IPS-11a (cell line): ENCODE measurements around the gene QSER1.

Experiments
- H3K4me3 ChIP-seq: one replicate; pipeline ENCODE4 v1.5.1; 2013; ENCODE audit warnings: low read depth, low read length, control low read depth

Gene QSER1

DNA sequence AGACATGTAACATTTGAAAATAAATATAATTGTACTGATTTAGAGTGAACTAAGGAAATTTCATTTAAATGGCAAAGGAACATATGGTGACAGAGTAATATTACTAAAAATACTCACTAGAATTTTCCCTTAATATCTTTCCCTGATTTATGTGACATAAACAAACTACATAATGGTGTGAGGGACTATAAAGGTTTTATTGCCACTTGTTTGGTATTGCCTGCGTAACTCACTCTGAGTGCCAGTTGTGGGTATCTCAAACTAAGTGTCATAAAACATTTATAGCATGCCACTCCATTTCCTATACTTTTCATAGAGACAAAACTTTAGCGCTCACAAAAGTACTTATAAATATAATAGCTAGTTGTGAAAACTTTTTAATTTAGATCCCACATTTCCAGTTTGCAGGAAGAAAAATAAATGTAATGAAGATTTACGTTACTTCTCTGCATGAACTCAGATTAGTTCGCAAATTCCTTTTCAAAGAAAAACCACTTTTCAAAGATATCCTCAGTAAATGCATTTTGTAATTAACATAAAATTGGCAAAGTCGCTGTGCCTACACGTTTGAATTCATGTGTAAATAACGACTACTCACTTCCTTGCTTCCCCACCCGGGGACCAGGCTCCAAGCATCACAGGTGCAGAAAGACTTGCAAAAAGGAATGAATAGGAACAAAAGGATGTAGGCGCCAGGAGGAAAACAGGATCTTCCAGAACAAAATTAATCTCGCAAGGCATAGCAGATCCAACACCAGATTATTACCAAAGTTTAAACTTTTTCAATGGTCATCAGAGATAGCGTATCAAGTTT, 1.6 kb upstream of the QSER1 start:
- H3K4me3 ChIP-seq, result peak overlapping the region; percentile 74

DNA sequence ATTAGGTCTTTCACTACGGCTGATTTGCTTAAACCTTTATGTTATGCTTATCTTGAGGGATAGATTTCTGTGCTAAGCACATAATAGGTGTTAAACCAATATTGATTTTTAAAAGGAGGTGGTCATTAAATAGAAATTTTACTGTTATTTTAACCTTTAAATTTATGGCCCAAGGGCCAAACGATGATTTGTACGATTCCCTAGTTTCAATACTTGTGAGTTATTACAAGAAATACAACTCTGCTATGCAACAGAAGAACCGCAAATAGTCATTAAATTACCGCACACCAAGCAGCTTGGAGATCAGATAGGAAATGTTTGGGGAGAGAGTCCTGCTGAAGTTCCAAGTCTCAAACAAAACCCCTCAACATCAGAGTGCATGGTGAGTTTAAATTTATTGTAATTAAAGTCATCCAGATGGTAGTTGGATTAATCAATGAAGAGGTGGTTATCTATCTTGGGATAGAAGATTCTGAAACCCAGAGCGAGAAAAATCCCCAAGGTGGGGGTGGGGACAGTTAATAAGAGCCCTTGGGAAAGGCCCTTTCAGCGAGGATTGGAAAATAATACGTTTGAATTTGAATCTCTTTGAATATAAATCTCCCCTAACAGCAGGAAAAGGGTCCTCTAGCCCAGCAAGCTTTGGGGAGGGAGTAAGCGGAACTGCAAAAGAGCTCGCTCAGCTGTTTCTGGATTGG, 805 bp upstream of the QSER1 start:
- H3K4me3 ChIP-seq, result peak overlapping the region; percentile 74

DNA sequence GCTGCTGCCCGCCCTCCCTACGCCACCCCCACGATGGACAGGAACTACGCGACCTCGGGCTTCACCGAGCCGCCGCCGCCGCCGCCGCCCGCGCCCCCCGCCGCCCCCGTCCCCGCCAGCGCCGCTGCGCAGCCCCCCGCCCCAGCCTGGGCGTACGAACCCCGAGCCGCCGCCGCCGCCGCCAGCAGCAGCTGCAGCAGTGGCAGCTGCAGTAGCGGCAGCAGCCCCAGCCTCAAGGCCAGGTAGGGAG, 407 bp downstream of the QSER1 start:
- peak overlapping the region; percentile 82 for H3K4me3 ChIP-seq

DNA sequence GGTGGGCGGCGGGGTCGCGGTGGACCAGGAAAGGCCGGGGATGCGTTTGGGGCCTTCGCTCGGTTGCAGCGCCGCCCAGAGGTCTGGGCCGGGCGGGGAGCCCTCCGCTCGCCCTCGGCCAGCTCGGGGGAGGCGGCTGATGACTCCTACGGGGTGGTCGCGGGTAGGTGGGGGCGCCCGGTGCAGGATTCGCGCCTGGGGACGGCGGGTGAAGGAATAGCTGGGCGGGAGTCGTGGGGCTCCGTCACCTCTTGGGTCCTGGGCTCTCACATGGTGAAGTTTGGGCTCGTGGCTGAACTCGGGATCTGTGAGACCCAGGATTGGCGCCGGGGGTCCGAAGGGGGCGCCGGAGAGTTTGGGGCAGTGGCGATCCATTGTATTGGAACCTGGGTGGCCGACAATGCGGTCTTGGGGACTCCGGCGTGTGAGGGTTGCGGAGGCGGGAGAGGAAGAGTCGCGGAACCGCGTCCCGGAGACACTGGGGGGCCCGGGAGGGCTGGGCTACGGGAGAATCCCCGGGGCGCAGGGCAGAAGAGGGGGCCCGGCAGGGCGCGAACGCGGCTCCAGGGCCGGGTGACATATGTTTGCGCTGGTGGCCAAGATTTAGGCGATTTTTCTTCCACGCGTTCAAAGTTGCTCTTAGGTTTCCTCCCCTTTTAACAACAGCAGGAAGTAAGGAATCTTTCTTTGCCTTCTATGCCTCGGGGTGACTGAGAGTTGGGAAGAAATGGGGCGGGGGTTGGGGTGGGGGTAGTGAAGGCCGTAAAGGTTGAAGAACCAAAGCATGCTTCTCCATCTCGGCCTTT, 935 bp downstream of the QSER1 start:
- H3K4me3 ChIP-seq, result peak overlapping the region; percentile 82

DNA sequence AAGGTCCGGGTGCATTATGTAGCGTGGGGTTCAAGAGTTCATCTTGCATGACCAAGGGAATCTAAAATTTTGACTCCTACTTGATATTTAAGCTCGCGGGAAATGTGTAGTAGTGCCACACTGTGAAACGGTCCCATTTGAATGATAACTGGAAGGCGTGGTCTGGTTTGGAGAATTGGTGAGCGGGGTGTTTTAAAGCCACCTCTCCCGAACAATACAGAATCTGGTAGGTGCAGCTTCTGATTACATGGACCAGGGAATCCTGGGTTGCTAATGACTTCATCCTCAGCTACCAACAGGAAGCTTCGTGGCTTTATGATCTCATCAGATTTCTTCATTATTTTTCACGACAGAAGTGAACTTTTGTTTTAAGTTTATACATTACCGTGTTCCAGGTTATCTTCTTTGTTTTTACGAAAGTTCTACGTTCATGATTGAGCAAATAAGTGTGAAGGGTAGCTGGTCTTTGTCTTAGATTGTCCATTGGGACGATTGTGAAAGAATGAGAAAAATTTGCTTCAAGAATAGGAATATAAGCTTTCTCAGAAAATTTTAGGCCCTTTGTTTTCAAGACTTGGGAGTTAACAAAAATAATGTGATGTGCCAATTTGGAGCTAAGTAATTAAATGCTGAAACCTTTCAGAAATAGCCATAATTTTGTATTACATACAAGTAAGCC, 1.7 kb downstream of the QSER1 start:
- H3K4me3 ChIP-seq, result peak overlapping the region; percentile 82

DNA sequence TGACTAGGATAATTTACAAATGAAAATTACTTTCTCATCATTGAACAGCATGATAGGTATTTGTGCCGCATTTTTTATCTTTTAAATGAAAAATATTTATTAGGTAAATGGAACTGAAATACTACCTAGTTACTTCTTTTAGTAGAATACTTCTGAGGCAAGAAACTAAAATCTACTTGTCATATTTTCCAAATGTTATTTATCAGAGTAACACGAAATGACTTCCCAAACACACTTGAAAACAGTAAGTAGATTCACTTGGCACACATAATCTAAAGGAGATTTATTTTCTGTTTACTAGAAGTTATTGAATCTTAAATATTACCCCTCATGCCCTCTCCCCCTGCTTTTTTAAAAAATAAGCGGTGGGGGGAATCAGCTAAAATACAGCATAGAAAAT, 2.3 kb downstream of the QSER1 start:
- H3K4me3 ChIP-seq, result peak overlapping the region; percentile 82

DNA sequence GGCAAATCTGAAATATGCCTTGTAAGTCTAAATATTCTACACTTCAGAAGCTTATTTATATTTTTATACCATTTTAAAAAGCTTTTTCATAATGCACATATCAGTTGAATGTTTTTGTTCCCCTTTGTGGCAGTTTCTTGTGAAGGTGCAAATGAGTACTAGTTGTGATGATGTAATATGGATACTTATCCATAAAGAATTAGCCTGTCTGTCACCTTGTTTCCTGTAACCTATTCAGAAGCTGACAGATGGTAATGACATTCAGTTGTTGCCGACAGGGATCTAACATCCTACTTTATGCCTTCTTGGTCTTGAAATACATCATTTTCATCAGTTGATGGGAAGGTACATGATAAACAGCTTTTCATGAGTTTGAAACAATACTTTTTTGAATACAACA, 2.9 kb downstream of the QSER1 start:
- no peak overlapping the region for H3K4me3 ChIP-seq

DNA sequence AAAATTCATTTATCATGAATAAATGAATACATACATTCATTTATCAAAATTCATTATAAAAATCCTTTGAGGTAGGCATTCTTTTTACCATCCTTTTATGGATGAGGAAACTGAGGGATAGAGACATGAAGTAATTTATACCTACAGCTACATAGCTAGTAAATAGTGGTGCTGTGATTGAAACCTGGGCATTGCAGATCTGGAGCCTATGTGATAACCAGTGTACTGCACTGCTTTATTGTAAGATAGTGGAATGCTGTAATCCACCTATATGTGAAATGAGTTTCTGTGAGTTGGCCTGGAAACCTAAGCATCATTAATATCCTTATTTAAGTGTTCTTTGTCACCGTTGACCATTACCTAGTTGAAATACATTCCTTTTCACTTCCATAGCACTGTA, 4.5 kb downstream of the QSER1 start:
- H3K4me3 ChIP-seq, result no peak overlapping the region

DNA sequence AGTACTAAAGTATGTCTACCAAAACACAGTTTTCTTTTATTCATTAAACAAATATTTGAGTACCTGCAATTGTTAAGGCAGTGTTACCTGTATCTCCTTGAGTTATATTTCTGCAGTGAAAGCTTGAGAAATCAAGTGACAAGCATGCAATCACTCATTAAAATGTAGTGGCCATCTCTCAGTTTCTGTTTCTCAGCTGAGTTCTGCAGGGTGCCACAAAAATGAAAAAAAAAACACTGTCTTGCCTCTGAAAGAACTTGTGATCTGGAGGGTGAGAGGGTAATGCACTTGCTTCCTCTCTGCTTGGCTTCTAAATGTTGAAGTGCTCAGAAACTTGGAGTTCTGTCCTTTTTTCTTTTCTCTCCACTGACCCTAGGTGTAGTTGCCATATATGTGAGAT, 6.8 kb downstream of the QSER1 start:
- no peak overlapping the region for H3K4me3 ChIP-seq

DNA sequence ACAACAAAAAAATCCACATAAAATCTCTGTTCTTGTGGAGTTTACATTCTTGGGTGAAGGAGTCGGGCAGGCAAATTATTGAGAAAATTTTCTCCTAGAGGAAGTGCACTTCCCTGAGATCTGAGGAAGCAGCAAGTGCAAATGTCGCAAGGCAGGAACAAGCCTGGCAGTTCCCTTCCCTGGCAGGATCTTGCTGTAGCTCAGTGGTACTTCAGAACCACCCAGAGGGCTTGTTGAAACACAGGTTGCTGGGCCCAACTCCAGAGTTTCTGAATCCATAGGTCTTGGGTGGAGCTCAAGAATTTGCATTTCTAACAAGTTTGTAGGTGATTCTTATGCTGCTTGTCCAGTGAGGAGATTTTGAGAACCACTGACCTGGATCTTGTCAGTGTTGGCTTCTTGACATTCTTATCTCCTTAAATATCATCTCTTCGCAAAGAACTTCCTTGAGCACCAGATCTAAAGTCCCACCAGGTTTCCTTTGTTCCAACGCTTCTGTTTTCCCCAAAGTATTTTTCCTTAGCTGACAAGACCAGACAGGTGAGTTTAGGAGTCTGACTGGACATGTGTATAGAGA, 9.6 kb downstream of the QSER1 start:
- H3K4me3 ChIP-seq, result no peak overlapping the region

DNA sequence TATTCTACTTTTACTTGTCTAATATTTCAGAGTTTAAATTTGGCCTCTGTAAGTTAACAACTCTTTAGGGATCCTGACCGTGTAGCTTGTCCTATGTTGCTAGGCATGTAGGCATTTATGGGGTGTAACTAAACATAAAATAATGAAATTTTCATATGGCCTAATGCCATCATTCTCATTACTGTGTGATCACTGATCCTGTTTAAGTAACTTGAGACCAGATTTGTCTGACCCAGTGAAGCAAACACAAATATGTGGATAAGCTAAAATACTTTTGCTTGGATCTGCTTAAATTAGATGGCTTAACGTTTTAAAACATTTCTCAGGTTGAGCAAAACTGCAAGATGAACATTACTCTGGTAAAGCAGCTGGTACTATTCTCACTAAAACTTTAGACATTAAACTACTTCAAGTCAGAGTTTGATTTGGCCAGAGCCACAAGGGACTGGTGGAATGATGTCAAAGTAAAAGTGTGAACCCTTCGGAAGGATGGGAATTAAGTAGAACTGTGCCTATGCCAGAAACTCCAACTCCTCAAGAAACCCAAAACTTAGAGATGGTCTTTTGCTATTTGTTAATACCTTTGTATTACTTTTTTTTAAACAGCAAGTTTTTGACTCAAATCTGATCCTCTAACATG, 12.5 kb downstream of the QSER1 start:
- no peak overlapping the region for H3K4me3 ChIP-seq

DNA sequence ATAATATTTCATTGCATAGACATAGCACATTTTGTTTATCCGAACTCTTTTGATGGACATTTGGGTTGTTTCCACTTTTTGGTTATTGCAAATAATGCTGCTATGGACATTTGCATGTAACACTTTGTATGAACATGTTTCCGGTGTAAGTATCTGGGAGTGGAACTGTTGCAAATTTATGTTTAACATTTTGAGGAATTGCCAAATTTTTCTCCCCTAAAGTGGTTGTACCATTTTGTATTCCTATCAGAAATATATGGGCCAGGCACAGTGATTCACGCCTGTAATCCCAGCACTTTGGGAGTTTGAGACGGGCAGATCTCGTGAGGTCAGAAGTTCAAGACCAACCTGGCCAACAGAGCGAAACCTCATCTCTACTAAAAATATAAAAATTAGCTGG, 16.0 kb downstream of the QSER1 start:
- H3K4me3 ChIP-seq, result no peak overlapping the region

DNA sequence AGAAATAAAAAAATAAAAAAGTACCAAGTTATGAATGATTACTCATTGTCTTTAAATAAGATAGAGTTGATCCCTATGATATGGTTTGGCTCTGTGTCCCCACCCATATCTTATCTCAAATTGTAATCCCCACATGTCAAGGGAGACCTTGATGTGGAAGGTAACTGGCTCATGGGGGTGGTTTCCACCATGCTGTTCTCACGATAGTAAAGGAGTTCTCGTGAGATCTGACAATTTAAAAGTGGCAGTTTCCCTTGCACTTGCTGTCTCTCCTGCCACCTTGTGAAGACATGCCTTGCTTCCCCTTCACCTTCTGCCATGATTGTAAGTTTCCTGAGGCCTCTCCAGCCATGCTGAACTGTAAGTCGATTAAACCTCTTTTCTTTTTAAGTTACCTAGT, 18.8 kb downstream of the QSER1 start:
- no peak overlapping the region for H3K4me3 ChIP-seq

DNA sequence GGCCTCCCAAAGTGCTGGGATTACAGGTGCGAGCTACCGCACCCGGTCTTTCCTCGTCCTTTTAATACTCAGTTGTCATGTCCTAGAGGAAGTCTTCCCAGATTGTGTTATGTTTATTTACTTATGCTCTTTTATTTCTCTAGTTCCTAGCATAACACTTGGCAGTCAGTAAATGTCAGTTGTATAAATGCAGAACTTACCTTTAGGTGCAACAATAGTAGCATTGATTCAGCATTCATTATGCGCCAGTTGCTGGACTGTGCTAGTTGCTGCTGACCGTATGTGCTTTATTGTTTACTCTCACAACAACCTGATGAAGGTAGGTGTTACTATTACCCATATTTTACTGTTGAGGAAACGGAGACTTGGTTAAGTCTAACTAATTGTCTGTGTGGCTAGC, 20.8 kb downstream of the QSER1 start:
- no peak overlapping the region for H3K4me3 ChIP-seq

DNA sequence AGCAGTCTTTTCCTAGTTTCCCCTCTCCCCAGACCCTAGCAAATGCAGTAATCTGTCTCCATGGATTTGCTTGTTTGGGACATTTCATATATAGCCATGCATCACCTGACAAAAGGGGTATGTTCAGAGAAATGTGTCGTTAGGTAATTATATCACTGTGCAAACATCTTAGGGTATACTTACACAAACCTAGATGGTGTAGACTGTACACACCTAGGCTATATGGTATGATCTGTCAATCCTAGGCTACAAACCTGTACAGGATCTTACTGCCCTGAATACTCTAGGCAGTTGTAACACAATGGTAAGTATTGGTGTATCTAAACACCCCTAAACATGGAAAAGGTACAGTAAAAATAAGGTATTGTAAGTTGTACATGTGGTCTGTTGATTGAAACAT, 23.8 kb downstream of the QSER1 start:
- H3K4me3 ChIP-seq, result no peak overlapping the region

DNA sequence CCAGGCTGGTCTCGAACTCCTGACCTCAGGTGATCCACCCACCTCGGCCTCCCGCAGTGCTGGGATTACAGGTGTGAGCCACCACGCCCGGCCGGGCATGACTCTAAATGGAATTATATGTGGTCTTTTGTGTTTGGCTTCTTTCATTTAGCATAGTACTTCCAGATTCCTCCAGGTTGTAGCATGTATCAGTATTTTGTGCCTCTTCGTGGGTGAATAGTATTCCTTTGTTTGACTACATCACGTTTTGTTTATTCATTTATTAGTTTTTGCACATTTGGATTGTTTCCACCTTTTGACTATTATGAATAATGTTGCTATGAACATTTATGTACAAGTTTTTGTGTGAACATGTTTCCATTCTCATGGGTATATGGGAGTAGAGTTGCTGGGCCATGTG, 24.4 kb downstream of the QSER1 start:
- H3K4me3 ChIP-seq, result no peak overlapping the region

DNA sequence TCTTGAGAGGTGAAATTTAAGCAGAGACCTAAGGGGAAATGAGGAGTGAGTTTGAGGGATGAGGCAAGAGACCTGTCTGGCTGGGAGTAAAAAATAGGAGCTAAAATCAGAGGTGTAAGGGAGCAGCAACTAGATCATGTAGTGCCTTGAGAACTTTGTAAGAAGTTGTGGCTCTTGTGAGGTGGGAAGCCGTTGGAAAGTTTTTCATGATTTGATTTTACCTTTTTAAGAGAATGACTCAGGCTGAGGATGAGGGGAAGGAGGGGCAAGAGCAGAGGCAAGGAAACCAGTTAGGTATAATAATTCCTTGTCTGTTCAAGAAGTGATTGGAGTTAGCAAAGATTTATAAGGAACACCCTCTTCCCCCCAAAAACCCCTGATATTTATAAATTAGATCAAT, 25.8 kb downstream of the QSER1 start:
- H3K4me3 ChIP-seq, result no peak overlapping the region

DNA sequence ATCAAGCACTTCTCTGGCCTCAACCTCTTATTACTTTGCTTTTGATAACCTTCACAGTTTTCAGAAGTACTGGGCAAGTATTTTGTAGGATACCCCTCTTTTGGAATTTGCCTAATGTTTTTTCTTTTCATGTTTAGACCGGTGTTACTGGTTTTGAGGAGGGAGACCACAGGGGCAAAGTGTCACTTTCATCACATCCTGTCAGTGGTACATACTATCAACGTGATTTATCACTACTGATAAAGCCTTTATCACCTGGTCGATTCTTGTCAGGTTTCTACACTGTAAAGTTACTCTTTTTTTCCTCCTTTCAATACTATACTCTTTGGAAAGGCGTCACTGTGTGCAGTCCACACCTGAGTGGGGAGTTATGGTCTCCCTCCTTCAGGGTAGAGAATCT, 26.7 kb downstream of the QSER1 start:
- H3K4me3 ChIP-seq, result no peak overlapping the region

DNA sequence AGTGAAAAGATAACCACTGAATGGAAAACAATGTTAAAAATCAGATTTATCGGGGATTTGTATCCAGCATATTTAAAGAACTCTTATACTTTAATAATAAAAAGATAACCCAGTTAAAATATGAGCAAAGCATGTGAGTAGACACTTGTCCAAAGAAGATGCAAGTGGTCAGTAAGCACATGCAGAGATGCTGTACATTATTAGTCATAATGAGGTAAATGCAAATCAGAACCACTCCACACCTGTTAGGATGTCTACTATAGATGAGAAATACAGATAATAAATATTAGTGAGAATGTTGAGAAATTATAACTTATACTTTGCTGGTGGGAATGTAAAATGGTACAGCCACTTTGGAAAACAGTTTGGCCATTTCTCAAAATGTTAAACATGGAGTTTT, 28.0 kb downstream of the QSER1 start:
- no peak overlapping the region for H3K4me3 ChIP-seq

DNA sequence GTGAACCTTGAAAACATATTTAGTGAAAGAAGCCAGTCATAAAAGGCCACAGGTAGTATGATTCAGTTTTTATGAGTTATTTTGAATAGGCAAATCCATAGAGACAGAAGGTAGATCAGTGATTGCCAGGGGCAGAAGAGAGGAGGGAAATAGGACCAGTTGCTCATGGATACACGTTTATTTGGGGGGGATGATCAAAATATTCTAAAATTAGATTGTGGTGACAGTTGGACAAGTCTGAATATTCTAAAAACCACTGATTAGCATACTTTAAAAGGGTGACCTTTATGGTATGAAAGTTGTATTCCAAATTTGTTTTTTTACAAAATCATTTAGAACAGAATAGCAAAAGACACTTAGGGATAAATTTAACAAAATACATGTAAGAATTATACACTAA, 28.6 kb downstream of the QSER1 start:
- H3K4me3 ChIP-seq, result no peak overlapping the region

DNA sequence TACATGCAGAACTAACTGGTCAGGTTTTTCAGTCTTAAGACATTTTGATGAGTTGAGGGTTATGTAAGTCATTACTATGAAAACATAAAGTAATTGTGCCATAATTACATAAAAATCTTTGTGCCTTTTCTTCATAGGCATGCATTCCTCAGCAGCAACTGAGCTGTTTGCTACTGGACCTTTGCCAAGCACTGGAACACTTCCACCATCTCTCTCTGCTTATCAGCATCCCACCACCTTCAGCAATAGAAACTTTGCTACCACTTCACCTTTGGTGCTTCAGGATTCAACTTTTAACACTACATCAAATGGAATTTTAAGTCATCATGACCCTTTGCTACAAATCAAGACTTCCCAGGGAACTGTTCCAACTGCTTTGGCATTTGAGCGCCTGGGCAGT, 39.0 kb downstream of the QSER1 start:
- H3K4me3 ChIP-seq, result no peak overlapping the region
